ENCODE data around the gene UQCR11.

UQCR11 gene

GRCh38 chr19:1634242-1634937, 29.1 kb upstream of the UQCR11 start:
- no peak for DNase-seq

- DNase-seq, result no peak
These were observed 28.1 kb upstream of the UQCR11 start for GRCh38 chr19:1633269-1633826.

DNA sequence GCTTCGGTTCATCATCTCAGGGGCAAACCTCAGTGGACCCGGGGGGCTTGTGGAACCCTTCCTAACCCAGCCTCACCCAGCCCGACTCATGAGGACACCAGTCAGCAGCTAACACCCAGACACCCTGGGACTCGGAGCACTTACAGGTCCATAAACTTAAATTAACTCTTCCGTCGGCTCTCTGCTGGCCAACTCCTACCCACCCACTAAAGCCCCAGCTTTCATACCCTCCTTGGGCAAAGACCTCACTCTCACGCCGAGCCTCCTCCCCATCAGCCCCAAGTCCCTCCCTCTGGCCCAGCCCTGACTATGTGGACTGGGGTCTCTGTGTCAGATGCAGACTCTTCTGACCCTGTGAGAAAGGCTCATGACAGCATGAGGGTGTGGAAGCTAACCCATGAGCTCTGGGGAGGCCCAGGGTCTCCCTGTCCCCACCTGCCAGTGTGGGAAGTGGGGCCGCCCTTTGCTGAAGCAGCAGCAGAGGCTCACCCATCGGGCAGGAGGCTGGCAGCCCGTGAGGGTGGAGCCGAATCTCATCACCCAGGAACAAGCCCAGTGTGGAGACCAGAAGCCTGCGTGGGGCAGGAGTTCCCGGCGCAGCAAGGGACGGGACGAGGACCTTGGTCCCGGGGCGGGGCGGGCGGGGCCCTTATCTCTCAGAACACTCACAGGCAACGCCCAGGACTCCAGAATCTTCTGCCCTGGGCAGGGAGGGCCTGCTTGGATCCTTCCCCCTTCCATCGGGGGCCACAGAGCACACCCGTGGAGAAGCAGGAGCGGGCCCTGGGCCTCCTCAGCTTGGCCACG, 27.4 kb upstream of the UQCR11 start:
- DNase-seq, result no peak

DNA sequence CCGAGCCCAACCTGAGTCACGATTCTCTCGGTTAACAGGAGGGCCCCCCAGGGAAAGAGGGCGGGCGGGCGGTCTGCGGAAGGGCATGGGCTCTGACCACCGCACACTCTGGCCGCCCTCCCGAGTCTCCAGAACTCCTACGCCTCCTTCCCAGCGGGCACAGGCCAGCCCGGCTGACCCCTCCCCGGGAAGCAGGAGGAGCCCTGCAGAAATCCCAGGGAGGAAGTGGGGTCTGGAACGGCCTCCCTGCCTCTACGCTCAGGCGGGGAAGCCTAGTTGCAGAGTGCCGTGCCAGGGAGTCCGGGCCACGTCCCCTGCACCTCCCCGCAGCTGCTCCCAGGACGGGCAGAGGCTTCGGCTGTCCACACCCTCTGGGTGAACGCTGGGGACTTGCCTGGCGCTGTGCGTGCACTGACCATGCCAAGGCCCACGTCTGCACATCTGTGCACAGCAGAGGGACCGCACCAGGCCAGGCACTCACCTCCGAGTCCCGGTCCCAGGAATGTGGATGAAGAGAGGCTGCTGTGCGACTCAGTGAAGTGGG, 26.4 kb upstream of the UQCR11 start:
- no peak for DNase-seq

DNA sequence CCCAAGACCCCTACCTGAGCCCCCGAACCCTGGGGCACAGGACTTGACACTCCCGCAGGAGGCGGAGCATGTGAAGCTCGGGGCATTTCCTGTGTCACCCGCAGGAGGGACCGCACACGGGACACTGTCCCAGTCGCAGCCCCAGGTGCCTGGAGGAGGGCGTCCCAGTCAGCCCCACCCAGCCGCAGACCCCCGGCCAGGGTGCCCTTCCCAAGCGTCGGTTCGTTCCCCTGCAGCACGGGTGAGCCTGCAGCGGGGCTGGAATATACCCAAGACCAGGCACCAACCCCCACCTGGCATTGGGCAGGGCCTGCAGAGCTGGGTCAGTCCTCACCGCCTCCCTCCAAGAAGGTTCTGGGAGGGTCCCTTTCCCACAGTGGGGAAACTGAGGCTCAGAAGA, 25.5 kb upstream of the UQCR11 start:
- DNase-seq, result no peak

GRCh38 chr19:1630012-1630411, 24.8 kb upstream of the UQCR11 start:
- DNase-seq, result no peak

- no peak for DNase-seq
These were observed 24.1 kb upstream of the UQCR11 start for GRCh38 chr19:1629256-1629808.

- DNase-seq, result no peak
These were observed 21.9 kb upstream of the UQCR11 start for GRCh38 chr19:1627194-1627593.

GRCh38 chr19:1626417-1627010, 21.3 kb upstream of the UQCR11 start:
- no peak for DNase-seq

- peak; percentile 22 for DNase-seq
These were observed 19.2 kb upstream of the UQCR11 start for GRCh38 chr19:1624458-1624857.

DNA sequence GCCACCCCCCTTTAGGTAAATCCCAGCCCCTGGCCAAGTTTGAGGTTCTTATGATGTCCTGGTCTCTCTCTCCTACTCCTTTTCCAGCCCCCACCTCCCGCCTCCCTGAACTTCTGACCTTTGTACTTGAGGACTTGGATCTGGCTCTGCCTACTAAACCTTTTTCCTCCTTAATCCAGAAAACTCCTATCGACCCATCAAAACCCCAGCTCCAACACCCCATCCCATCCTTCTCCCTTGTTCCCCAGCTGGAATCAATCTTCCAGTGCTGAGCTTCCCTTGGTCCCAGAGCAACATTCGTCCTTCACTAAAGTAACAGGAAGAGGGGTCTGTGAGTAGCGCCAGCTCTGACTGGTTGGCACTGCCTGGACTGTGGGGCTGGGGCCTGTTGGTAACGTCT, 17.3 kb upstream of the UQCR11 start:
- DNase-seq, result no peak

GRCh38 chr19:1622007-1622406, 16.7 kb upstream of the UQCR11 start:
- DNase-seq, result no peak

- DNase-seq, result no peak
These were observed 16.3 kb upstream of the UQCR11 start for GRCh38 chr19:1621574-1621973.

- DNase-seq, result no peak
These were observed 15.8 kb upstream of the UQCR11 start for GRCh38 chr19:1621021-1621420.

DNA sequence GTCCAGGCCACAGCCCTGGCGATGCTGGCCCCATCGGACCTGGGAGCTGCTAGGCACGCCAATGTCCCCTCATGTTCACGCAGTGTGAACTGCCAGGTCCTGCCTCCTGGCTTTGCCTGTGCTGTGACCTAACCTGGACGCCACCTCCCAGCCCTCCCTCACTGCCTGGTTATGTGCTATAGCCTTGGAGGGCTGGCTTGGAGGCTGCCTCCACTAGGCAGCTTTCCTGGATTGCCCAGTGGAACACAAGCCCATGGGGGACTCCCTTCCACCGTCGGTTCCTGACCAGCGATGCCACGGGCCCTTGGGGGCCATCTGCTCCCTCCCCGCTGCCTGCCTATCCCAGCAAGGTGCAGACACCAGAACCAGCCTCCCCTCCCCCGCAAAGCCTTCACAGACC, 15.2 kb upstream of the UQCR11 start:
- no peak for DNase-seq

DNA sequence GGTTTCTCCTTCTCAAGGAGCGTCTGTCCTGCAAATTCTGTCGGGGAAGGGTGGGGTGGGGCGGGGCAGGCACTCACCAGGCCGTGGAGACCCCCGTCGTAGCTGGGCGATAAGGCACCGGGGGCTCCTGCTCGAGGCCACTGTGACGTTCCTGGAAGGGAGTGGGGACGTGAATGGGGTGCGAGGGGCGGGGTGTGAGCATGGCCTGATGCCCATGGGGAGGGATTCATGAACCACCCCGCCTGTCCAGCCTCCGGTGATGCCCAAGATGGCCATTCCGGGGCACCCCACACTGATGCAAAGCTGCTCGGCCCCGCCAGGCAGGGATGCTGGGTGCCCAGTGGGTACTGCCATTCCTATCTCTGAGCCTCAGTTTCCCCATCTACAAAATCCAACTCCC, 14.4 kb upstream of the UQCR11 start:
- no peak for DNase-seq

DNA sequence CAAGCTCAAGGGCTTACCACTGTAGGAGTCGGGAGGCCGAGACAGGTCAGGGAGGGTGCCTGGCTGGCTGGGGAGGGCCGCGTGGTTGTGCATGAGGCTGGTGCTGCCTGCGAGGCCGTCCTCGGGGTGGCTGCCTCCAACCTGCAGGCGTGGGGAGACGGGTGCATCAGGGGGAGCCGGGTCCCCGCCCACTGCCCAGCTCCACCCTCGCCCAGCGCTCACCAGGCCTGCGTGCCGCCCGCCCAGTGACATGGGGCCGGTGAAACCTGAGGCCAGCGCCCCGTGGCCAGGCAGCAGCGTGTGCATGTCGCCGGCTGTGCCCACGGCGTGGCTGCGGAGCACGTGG, 13.8 kb upstream of the UQCR11 start:
- DNase-seq, result no peak

- DNase-seq, result no peak
These were observed 13.2 kb upstream of the UQCR11 start for GRCh38 chr19:1618157-1619093.

GRCh38 chr19:1616875-1617274, 11.6 kb upstream of the UQCR11 start:
- DNase-seq, result no peak

DNA sequence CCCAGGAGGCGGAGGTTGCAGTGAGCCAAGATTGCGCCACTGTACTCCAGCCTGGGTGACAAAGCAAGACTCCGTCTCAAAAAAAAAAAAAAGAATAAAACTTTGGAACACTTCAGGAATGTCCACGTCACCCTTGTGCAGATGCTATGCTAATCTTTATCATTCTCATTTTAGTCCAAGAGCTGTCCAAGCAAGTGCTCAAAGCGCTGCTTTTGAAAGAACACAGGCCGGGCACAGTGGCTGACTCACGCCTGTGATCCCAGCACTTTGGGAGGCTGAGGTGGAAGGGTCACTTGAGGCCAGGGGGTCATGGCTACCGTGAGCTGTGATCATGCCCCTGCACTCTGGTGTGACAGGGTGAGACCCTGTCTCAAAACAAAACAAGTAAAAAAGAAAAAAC, 11.1 kb upstream of the UQCR11 start:
- DNase-seq, result no peak

GRCh38 chr19:1615156-1615765, 10.0 kb upstream of the UQCR11 start:
- no peak for DNase-seq
